ENCODE measurements around the gene TCP10L. TPM values are rescaled to one million over a fixed set of nuclear protein-coding genes. Genes with fewer than 3 reads are reported as not detected.
"Not testable (repeated sequence)": the region's sequence is repeated elsewhere in the genome, so short reads cannot be mapped to it uniquely, and the experiment has no call there.

TCP10L gene
- total RNA-seq, 6 donors from 2014 or later: 1.0 to 2.7 (median 1.1) TPM; not detected in 3

GRCh38 chr21:32532636-32533035 lies 52.7 kb downstream of the TCP10L start:
- no peaks in the 10 kb centered on the region for H3K27me3 ChIP-seq
- WGBS, 2 donors: 72 to 84% methylated on average over 4 to 6 of the region's 6 CpGs
- no peaks in the 10 kb centered on the region for H3K36me3 ChIP-seq
- no peak overlapping the region for H3K4me3 ChIP-seq
- DNase-seq (no peak), ATAC-seq (ENCODE audit: low FRiP score in 2 of 2) (no peak)
- no peak overlapping the region for H3K27ac ChIP-seq
- H3K9me3 ChIP-seq: no peaks in the 10 kb centered on the region
- TF ChIP-seq POLR2AphosphoS5 (IDR thresholded peaks at IDR 0.05) (no peak), EP300 (IDR thresholded peaks at IDR 0.05) (no peak)
- TF ChIP-seq, protein P1, sequence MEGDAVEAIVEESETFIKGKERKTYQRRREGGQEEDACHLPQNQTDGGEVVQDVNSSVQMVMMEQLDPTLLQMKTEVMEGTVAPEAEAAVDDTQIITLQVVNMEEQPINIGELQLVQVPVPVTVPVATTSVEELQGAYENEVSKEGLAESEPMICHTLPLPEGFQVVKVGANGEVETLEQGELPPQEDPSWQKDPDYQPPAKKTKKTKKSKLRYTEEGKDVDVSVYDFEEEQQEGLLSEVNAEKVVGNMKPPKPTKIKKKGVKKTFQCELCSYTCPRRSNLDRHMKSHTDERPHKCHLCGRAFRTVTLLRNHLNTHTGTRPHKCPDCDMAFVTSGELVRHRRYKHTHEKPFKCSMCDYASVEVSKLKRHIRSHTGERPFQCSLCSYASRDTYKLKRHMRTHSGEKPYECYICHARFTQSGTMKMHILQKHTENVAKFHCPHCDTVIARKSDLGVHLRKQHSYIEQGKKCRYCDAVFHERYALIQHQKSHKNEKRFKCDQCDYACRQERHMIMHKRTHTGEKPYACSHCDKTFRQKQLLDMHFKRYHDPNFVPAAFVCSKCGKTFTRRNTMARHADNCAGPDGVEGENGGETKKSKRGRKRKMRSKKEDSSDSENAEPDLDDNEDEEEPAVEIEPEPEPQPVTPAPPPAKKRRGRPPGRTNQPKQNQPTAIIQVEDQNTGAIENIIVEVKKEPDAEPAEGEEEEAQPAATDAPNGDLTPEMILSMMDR (IDR thresholded peaks at IDR 0.05): no peak
- no peaks in the 10 kb centered on the region for H3K4me1 ChIP-seq

GRCh38 chr21:32531561-32531960 lies 53.8 kb downstream of the TCP10L start:
- not testable (repeated sequence) for ATAC-seq (ENCODE audit: low FRiP score in 2 of 2); H3K36me3 ChIP-seq; H3K4me1 ChIP-seq; DNase-seq; H3K27me3 ChIP-seq; H3K4me3 ChIP-seq; H3K9me3 ChIP-seq; H3K27ac ChIP-seq
- WGBS, 2 donors: 85 to 88% methylated on average over 3 of the region's 3 CpGs

DNA sequence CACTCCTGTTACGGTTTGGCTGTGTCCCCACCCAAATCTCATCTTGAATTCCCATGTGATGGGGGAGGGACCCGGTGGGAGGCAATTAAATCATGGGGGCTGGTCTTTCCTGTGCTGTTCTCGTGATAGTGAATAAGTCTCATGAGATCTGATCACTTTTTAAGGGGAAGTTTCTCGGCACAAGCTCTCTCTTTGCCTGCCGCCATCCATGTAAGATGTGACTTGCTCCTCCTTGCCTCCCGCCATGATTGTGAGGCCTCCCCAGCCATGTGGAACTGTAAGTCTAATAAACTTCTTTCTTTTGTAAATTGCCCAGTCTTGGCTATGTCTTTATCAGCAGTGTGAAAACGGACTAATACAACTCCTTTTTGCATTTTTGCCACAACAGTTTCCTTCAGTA lies 54.5 kb downstream of the TCP10L start:
- H3K36me3 ChIP-seq: not testable (repeated sequence)

GRCh38 chr21:32529679-32530078 lies 55.6 kb downstream of the TCP10L start:
- 91 to 93% methylated on average over 3 to 4 of the region's 4 CpGs for WGBS, 2 donors
- Histone ChIP-seq H3K4me3 (no peak overlapping the region), H3K4me1 (no peaks in the 10 kb centered on the region), H3K27me3 (no peaks in the 10 kb centered on the region), H3K27ac (no peak overlapping the region), H3K9me3 (no peaks in the 10 kb centered on the region), H3K36me3 (no peaks in the 10 kb centered on the region)
- ATAC-seq (ENCODE audit: low FRiP score in 2 of 2): no peak
- DNase-seq: no peak
- TF ChIP-seq EP300 (IDR thresholded peaks at IDR 0.05): no peak
- TF ChIP-seq, protein P1 (IDR thresholded peaks at IDR 0.05): no peak
- no peak for TF ChIP-seq POLR2AphosphoS5 (IDR thresholded peaks at IDR 0.05)
- no peak for TF ChIP-seq POLR2A (IDR thresholded peaks at IDR 0.05)

More for the DNA sequence above, 54.5 kb downstream of the TCP10L start:
- H3K9me3 ChIP-seq; DNase-seq; ATAC-seq (ENCODE audit: low FRiP score in 2 of 2); H3K27me3 ChIP-seq; H3K4me1 ChIP-seq; H3K27ac ChIP-seq; H3K4me3 ChIP-seq: not testable (repeated sequence)
- WGBS, 2 donors: 91 to 95% methylated on average over 7 of the region's 7 CpGs

DNA sequence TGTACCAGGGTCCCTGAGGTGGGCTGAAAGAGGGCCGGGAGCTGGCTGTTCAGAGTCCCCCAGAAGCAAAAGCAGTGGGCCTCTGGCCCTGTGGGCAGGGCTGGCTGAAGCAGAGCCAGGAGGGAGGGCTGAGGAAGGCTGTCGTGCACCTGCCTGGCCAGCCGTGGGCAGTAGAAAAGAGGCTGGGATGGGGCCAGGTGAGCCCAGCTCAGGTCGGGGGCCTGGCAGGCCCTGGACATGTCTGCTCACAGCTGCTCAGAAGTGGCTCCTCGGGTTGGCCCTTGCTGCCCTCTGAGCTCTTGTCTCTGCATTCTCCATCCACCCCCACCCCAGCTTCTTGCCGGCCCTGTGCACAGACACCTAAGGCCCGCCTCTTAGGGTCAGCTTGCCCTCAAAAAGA lies 60.0 kb downstream of the TCP10L start:
- DNase-seq: peak in 1 of 2 donors; percentile 59

More for the DNA sequence above, 60.0 kb downstream of the TCP10L start:
- ATAC-seq (ENCODE audit: low FRiP score in 2 of 2): no peak
- Histone ChIP-seq H3K4me3 (no peak overlapping the region), H3K27me3 (no peaks in the 10 kb centered on the region), H3K9me3 (no peaks in the 10 kb centered on the region), H3K27ac (peak overlapping the region in 3 of 4 donors; percentile 16 to 64 (median 55)), H3K4me1 (peaks cover 14 to 29% (median 22%) of the 10 kb centered on the region in 4 donors), H3K36me3 (no peaks in the 10 kb centered on the region)
- TF ChIP-seq, protein P1 (IDR thresholded peaks at IDR 0.05): no peak
- TF ChIP-seq POLR2AphosphoS5 (IDR thresholded peaks at IDR 0.05) (no peak), POLR2A (IDR thresholded peaks at IDR 0.05) (no peak), EP300 (IDR thresholded peaks at IDR 0.05) (no peak)
- 82 to 100% methylated on average over 1 to 7 of the region's 7 CpGs for WGBS, 2 donors
